Colon (tissue), 2 donors: ENCODE measurements around the gene ABLIM2.

ENCODE experiments used
- FAIRE-seq: peaks from 2 replicates; lab custom pipeline; 2012; peaks lifted over from hg19 to GRCh38; lab: Jason Lieb, UNC
- donor health status: control.
- donor health status: control.

The ABLIM2 gene

GRCh38 chr4:8136972-8137710, 21.5 kb downstream of the ABLIM2 start:
- FAIRE-seq, result no peak

GRCh38 chr4:8136529-8136928, 22.1 kb downstream of the ABLIM2 start:
- FAIRE-seq, result no peak

GRCh38 chr4:8135666-8136065, 22.9 kb downstream of the ABLIM2 start:
- no peak for FAIRE-seq

- FAIRE-seq, result no peak
These were observed 24.6 kb downstream of the ABLIM2 start for GRCh38 chr4:8133897-8134563.

GRCh38 chr4:8132947-8133705, 25.5 kb downstream of the ABLIM2 start:
- FAIRE-seq, result no peak

GRCh38 chr4:8132400-8132799, 26.2 kb downstream of the ABLIM2 start:
- FAIRE-seq, result no peak

GRCh38 chr4:8131826-8132225, 26.8 kb downstream of the ABLIM2 start:
- no peak for FAIRE-seq

- FAIRE-seq, result no peak
These were observed 27.4 kb downstream of the ABLIM2 start for GRCh38 chr4:8131210-8131609.

GRCh38 chr4:8130346-8131066, 28.1 kb downstream of the ABLIM2 start:
- FAIRE-seq, result no peak

GRCh38 chr4:8129785-8130184, 28.8 kb downstream of the ABLIM2 start:
- no peak for FAIRE-seq

GRCh38 chr4:8129136-8129535, 29.5 kb downstream of the ABLIM2 start:
- FAIRE-seq, result no peak

- no peak for FAIRE-seq
These were observed 30.3 kb downstream of the ABLIM2 start for GRCh38 chr4:8128100-8128856.

- FAIRE-seq, result no peak
These were observed 31.4 kb downstream of the ABLIM2 start for GRCh38 chr4:8127051-8127826.

GRCh38 chr4:8126523-8126922, 32.1 kb downstream of the ABLIM2 start:
- no peak for FAIRE-seq

- no peak for FAIRE-seq
These were observed 33.0 kb downstream of the ABLIM2 start for GRCh38 chr4:8125526-8126056.

- no peak for FAIRE-seq
These were observed 34.7 kb downstream of the ABLIM2 start for GRCh38 chr4:8123870-8124269.

- FAIRE-seq, result no peak
These were observed 35.2 kb downstream of the ABLIM2 start for GRCh38 chr4:8123389-8123788.

- no peak for FAIRE-seq
These were observed 35.9 kb downstream of the ABLIM2 start for GRCh38 chr4:8122746-8123145.

- no peak for FAIRE-seq
These were observed 37.2 kb downstream of the ABLIM2 start for GRCh38 chr4:8121292-8122015.

- no peak for FAIRE-seq
These were observed 38.1 kb downstream of the ABLIM2 start for GRCh38 chr4:8120501-8120900.
